A204.1 (cell line): ENCODE results near the gene PEX7.
A peak's percentile ranks its signal among the peaks of the same experiment; 100 is the strongest.
"Not testable (repeated sequence)": the region's sequence is repeated elsewhere in the genome, so short reads cannot be mapped to it uniquely, and the experiment has no call there.

Experiments
- FAIRE-seq: peaks from 2 replicates; lab custom pipeline; 2012; peaks lifted over from hg19 to GRCh38; lab: Jason Lieb, UNC

The PEX7 gene

DNA sequence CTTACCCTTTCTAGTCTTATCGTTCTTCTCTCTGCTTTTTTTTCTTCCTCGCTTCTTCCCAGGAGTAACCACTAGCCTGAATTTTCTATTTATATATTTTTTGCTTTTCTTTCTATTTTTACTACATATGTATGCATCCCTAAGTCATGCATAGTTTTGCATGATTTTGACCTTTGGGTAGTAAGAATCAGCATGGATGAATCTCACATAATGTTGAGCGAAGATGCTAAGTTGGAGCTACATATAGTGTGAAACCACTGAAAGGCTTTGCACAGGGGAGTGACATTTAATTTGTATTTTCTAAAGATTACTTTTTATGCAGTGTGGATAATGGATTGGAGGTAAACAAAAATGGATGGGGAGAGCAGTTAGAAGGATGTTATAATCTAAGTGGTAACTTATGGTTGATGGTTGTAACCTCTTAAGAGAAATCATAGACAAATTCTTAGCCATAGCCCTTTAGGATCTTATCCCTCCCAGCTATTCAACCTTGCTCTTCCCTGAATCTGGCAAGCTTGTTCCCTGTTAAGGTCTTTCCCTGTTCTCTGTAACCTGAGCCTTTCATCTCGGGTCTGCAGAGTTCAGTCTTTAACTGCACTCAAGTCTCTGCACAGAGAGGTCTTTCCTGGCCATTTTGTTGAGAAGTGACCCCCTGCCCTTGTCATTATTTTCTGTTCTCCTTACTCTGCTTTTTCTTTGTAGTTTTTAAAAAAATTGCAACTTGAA, 18.0 kb downstream of the PEX7 start:
- no peak for FAIRE-seq

DNA sequence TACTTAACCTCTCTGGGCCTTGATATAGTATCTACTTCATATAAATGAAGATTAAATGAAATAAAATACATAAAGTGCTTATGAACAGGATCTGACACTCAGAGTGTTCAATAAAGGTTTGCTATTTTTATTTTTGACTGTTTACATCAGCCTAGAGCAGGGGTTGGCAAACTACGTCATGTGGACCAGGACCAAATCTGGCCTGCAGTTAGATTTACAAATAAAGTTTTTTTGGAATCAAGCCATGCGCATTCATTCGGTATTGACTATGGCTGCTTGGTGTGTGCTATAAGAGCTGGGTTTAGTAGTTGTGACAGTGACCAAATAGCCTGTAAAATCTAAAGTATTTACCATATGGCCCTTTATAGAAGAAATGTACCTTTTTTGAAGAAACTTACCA, 20.8 kb downstream of the PEX7 start:
- FAIRE-seq: no peak

GRCh38 chr6:136846046-136846445, 23.7 kb downstream of the PEX7 start:
- peak; percentile 95 for FAIRE-seq

GRCh38 chr6:136846477-136846876, 24.1 kb downstream of the PEX7 start:
- FAIRE-seq: not testable (repeated sequence)

GRCh38 chr6:136849979-136850563, 27.7 kb downstream of the PEX7 start:
- FAIRE-seq: not testable (repeated sequence)

- no peak for FAIRE-seq
These were observed 37.0 kb downstream of the PEX7 start for GRCh38 chr6:136859430-136859829.

DNA sequence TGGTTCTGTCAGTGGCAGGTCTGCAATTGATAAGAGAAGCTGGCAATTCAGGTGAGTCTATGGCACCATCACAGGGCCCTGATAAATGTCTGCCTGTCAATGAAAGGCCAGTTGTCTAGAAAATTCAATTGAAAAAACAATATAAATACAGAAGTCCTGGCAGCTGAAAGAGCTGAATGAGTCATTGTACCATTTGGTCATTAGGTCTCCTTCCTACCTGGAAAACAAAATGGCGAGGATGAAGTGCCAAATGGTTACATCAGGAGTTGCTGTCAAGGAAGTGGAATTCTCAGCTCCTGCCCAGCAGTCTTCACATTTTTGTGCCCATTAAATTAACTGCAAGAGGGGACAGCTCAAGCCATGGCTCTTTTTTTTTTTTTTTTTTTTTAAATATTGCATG, 37.7 kb downstream of the PEX7 start:
- no peak for FAIRE-seq

DNA sequence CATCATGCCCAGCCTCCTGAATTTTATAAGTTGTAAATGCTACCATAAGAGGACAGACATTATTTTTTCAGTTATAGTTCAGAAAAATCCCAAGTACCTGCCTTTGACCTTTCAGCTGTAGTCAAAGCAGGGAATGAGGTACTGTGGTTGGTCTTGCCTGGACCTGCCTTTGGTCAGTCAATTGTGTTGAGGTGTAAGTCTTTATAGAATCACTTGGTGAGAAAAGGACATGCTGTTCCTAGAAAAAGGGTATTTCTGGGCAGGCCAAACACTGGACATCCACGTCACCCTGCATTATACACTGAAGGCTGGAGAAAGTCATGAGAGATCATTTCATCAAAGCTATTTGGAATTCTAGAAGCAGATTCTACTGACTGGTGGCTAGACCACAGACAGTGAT, 40.3 kb downstream of the PEX7 start:
- FAIRE-seq: no peak

- no peak for FAIRE-seq
These were observed 41.4 kb downstream of the PEX7 start for GRCh38 chr6:136863752-136864151.

GRCh38 chr6:136864676-136865075, 42.3 kb downstream of the PEX7 start:
- FAIRE-seq: no peak

- FAIRE-seq: no peak
These were observed 44.6 kb downstream of the PEX7 start for GRCh38 chr6:136866872-136867416.

- no peak for FAIRE-seq
These were observed 47.1 kb downstream of the PEX7 start for GRCh38 chr6:136869451-136869850.

DNA sequence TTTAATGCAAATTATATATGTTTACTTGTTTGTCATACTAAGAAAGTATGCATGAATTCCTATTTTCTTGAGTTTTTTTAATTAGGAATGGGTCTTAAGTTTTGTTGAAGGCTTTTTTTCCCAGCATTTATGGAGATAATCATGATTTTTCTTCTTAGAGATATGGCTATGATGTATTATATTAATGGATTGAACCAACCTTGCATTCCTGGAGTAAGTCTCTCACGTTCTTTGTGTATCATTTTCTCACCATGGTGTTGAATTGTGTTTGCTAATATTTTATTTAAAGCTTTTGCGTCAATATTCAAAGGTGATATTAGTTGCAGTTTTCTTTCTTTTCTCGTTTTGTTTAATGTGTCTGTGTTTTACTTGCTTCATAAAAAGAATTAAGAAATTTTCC, 51.4 kb downstream of the PEX7 start:
- FAIRE-seq: no peak

- FAIRE-seq: not testable (repeated sequence)
These were observed 54.1 kb downstream of the PEX7 start for GRCh38 chr6:136876469-136876868.

- no peak for FAIRE-seq
These were observed 58.5 kb downstream of the PEX7 start for GRCh38 chr6:136880748-136881460.

GRCh38 chr6:136886091-136886490, 63.7 kb downstream of the PEX7 start:
- no peak for FAIRE-seq

DNA sequence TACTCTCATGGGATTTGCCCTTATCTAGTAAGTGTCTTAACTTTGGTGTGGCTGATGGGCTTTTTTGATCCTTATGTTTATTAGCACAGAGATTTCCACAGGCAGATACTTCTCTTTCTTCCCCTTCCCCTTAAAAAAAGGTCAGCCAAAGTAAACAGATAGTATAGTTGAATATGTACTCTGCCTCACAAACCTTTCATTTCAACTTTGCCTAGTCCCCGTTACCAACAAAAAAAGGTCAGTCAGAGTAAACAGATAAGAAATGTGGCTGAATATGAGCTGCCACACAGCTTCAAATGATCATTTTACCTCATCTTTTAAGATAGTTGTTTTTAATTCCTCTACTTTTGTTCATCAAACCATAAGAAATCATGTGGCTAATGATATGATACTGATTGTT, 65.6 kb downstream of the PEX7 start:
- FAIRE-seq: no peak

DNA sequence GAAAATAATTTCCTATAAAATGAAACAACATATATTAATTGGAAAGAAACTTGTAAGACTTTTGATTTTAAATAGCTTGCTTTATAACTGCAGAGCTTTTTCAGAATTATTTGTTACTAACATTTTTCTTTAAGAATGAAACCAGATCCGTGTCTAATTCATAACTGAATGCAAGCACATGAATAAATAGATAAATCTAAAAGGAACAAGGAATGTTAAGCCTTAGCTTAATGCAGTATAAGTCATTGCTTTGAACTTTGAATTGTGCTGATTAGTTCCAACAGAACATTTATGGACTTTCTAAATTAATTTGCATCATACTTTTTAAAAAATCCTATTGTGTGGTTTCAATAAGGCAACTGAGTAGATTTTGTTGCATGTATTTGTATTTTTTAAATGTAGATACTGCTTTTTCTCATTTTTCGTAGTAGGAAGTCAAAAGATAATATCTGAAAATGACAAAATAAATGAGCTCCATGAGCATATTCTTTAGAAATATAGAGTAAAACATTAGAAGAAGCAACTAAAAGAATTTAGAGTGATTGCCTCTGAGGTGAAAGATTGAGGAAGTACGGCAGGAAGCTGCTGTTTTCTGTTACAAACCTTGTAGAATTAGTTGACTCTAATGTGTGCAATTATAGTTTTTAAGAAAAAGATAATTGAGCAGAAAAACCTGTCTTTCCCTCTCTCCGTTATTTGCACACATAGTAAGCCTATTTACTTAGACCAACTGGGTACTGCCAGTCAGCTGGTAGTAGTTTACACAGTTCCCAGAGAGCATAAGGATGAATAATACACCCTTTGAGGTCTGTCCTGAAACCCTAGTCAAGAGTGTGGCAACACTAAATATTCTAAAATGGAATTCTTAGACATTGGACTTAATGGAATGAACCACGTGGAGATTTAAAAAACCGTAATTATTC, 67.1 kb downstream of the PEX7 start:
- FAIRE-seq: no peak

GRCh38 chr6:136890194-136890839, 67.9 kb downstream of the PEX7 start:
- no peak for FAIRE-seq

- FAIRE-seq: no peak
These were observed 68.6 kb downstream of the PEX7 start for GRCh38 chr6:136890986-136891385.

DNA sequence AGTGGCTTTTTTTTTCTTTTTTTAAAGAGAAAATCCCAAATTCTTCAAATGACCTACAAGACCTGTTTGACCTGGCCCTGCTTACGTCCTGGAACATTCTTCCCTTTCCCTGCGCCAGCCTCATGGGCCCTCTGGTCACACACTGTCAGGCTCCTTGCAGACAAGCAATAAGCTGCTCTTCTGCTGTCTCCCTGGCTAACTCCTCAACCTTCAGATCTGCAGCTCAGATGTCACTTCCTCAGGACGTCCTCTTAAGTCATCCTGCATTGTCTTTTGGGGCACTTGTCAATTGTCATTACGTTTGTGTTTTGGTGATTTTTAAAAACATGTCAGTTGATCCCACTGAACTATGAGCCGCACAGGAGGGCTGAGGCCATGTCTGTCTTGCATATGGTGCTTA, 70.8 kb downstream of the PEX7 start:
- no peak for FAIRE-seq

- no peak for FAIRE-seq
These were observed 73.5 kb downstream of the PEX7 start for GRCh38 chr6:136895901-136896300.
